Endothelial cell (in vitro differentiated cells): ENCODE results near the gene NF1. TPM values are rescaled to one million over a fixed set of nuclear protein-coding genes. Genes with fewer than 3 reads are reported as not detected.

Experiments used
- DNase-seq: peaks from one replicate; pipeline ENCODE4 v3.0.0; 2021; ENCODE audit warnings: low spot score
- H3K27ac Mint-ChIP-seq: one replicate; pipeline ENCODE4 v1.8.0; 2021; ENCODE audit warnings: mixed read lengths, inconsistent platforms; ENCODE audit not compliant: unreplicated experiment
- H3K27me3 Mint-ChIP-seq: one replicate; pipeline ENCODE4 v1.8.0; 2021; ENCODE audit warnings: mild to moderate bottlenecking, moderate library complexity, mixed read lengths, inconsistent platforms; ENCODE audit not compliant: unreplicated experiment
- H3K36me3 Mint-ChIP-seq: one replicate; pipeline ENCODE4 v1.8.0; 2021; ENCODE audit warnings: mild to moderate bottlenecking, low read depth, mixed read lengths, inconsistent platforms; ENCODE audit not compliant: unreplicated experiment
- H3K4me1 Mint-ChIP-seq: one replicate; pipeline ENCODE4 v1.8.0; 2021; ENCODE audit warnings: mild to moderate bottlenecking, mixed read lengths, inconsistent platforms; ENCODE audit not compliant: unreplicated experiment
- H3K4me3 Mint-ChIP-seq: one replicate; pipeline ENCODE4 v1.8.0; 2021; ENCODE audit warnings: mild to moderate bottlenecking, mixed read lengths, inconsistent platforms; ENCODE audit not compliant: unreplicated experiment
- H3K9me3 Mint-ChIP-seq: one replicate; pipeline ENCODE4 v1.8.0; 2021; ENCODE audit warnings: mixed read lengths, inconsistent platforms; ENCODE audit not compliant: unreplicated experiment
- total RNA-seq: library from RNA; stranded (reverse); fragmentation: NEBNext Ultra II Directional; extraction: Animal tissue kit (Norgen Biotek cat#: 25700); gene quantifications from one replicate; pipeline ENCODE4 v1.2.1, GENCODE V29; 2021; ENCODE audit not compliant: unreplicated experiment
- TF ChIP-seq, protein P1 (sequence below): fragments of 200-600 bp; sonication (generic); IDR thresholded peaks from one replicate; pipeline ENCODE4 v1.5.0; 2021; ENCODE audit warnings: antibody characterized with exemption; ENCODE audit not compliant: unreplicated experiment

The NF1 gene
- total RNA-seq, 1 donor from 2014 or later = 52.7 TPM

DNA sequence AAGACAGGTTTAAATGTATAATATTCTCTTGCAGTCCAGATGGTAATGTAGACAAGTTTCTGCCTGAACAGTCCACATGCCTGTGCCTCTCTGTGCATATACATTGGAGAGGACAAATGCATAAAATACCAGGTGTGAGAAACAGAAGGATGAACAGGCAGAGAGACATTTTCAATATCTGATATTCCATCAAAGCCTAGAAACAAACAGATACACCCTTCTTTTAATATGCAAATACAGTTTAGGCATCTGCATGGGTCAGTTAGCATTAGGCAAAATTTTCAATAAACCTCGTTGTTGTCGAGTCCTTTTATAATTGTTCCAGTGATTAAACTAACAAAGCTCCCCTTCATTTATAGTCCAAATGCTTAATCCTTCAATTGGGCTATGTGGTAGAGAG, 201.4 kb downstream of the NF1 start:
- no peaks in the 10 kb centered on the region for H3K36me3 Mint-ChIP-seq
- no peak overlapping the region for H3K4me3 Mint-ChIP-seq
- TF ChIP-seq, protein P1, sequence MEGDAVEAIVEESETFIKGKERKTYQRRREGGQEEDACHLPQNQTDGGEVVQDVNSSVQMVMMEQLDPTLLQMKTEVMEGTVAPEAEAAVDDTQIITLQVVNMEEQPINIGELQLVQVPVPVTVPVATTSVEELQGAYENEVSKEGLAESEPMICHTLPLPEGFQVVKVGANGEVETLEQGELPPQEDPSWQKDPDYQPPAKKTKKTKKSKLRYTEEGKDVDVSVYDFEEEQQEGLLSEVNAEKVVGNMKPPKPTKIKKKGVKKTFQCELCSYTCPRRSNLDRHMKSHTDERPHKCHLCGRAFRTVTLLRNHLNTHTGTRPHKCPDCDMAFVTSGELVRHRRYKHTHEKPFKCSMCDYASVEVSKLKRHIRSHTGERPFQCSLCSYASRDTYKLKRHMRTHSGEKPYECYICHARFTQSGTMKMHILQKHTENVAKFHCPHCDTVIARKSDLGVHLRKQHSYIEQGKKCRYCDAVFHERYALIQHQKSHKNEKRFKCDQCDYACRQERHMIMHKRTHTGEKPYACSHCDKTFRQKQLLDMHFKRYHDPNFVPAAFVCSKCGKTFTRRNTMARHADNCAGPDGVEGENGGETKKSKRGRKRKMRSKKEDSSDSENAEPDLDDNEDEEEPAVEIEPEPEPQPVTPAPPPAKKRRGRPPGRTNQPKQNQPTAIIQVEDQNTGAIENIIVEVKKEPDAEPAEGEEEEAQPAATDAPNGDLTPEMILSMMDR = no peak
- no peaks in the 10 kb centered on the region for H3K27me3 Mint-ChIP-seq
- no peaks in the 10 kb centered on the region for H3K4me1 Mint-ChIP-seq
- H3K27ac Mint-ChIP-seq = no peak overlapping the region
- H3K9me3 Mint-ChIP-seq = no peaks in the 10 kb centered on the region
- no peak for DNase-seq

GRCh38 chr17:31297090-31297489, 202.3 kb downstream of the NF1 start, which contains the start of gene OMG:
Gene OMG (minus strand): TSS chr17:31297239. CDS start chr17:31296331, 908 bp downstream.
- Mint-ChIP-seq H3K27ac (no peak within 1 kb of the TSS), H3K9me3 (no peaks in the 10 kb centered on the region), H3K4me3 (no peak within 1 kb of the TSS), H3K27me3 (no peaks in the 10 kb centered on the region), H3K4me1 (no peaks in the 10 kb centered on the region), H3K36me3 (no peaks in the 10 kb centered on the region)
- TF ChIP-seq, protein P1 = no peak
- DNase-seq = no peak

DNA sequence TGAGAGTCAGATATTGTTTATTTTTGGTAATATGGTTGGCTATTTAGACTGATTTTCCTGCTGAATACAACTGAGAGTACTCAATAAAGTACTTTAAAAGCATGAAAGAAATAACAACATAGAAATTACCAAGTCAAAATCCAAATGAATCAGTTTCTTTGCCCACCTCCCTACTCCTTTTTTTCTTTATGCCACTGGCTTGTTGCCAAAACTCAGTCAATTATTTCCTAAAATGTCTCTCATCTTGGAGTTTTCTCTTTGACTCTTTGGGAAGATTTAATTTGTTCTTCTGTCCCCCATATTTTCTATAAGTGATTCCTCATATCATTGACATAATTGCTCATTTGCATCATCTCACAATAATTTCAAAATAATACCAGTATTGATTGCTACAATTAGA, 204.8 kb downstream of the NF1 start:
- Mint-ChIP-seq H3K4me1 (no peaks in the 10 kb centered on the region), H3K4me3 (no peak overlapping the region), H3K27me3 (no peaks in the 10 kb centered on the region)

DNA sequence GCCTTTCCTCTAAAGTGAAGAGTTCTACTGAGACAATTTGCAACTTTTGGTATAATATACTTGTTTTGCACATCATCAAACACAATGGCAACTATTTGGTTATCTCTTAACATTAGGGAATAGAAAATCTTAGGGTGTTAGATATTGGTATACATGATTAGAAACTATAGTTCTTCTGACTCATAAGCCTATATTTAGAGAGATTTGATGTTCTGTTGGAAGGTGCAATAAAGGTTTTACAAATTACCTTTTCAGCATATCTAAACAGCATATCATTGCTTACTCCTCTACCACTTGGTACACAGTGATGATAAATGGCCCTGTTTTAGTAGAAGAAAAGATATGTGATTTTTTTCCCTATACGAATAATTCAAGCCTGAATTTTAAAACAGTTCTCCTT, 212.9 kb downstream of the NF1 start:
- Mint-ChIP-seq H3K4me1 (peaks cover 10% of the 10 kb centered on the region), H3K27me3 (peaks cover 1% of the 10 kb centered on the region), H3K4me3 (no peak overlapping the region), H3K27ac (no peak overlapping the region), H3K9me3 (no peaks in the 10 kb centered on the region), H3K36me3 (peaks cover 12% of the 10 kb centered on the region)
- TF ChIP-seq, protein P1 = no peak
- no peak for DNase-seq

More for the DNA sequence above, 204.8 kb downstream of the NF1 start:
- Mint-ChIP-seq H3K9me3 (no peaks in the 10 kb centered on the region), H3K36me3 (peaks cover 3% of the 10 kb centered on the region), H3K27ac (no peak overlapping the region)
- DNase-seq = no peak
- TF ChIP-seq, protein P1 = no peak

- no peaks in the 10 kb centered on the region for H3K9me3 Mint-ChIP-seq
- H3K27me3 Mint-ChIP-seq = peaks cover 1% of the 10 kb centered on the region
- no peak overlapping the region for H3K4me3 Mint-ChIP-seq
- H3K36me3 Mint-ChIP-seq = peaks cover 12% of the 10 kb centered on the region
- H3K27ac Mint-ChIP-seq = no peak overlapping the region
- TF ChIP-seq, protein P1 = no peak
- DNase-seq = no peak
- H3K4me1 Mint-ChIP-seq = peaks cover 10% of the 10 kb centered on the region
These were observed 213.9 kb downstream of the NF1 start for GRCh38 chr17:31308372-31309334.
